Measurements from ENCODE around the gene CYP2A13.
"Not testable (repeated sequence)": the region's sequence is repeated elsewhere in the genome, so short reads cannot be mapped to it uniquely, and the experiment has no call there.

Gene CYP2A13

DNA sequence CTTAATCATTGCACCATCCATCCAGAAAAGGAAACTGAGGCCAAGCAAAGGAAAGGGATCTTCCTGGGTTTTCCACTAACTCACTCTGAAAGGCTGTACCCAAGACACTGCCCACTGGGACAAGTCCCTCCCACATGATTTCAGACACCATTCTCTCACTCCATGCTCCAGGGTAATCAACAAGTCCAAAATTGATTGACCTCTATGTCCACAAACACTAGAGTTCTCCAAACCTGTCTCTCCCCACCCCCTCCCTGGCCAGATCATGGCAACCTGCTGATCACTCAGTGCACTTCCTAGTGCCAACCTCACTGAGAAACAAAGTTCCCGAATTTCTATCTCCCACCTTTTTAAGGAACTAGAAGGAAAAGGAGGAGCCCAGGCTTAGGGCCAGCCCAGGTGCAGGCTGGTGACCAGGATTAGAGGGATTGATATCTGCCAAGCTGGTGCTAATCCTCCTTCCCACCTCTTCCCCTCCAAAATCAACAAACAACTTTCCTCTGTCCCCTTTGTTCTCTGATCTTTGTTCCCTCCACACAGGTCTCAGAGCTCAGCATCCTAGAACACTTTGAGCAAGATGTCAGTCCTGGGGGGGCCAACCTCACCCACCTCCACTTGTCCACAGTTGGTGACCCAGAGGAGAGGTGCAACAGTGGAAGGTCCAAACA is 2.4 kb upstream of the CYP2A13 start:
- TF ChIP-seq, protein P1, sequence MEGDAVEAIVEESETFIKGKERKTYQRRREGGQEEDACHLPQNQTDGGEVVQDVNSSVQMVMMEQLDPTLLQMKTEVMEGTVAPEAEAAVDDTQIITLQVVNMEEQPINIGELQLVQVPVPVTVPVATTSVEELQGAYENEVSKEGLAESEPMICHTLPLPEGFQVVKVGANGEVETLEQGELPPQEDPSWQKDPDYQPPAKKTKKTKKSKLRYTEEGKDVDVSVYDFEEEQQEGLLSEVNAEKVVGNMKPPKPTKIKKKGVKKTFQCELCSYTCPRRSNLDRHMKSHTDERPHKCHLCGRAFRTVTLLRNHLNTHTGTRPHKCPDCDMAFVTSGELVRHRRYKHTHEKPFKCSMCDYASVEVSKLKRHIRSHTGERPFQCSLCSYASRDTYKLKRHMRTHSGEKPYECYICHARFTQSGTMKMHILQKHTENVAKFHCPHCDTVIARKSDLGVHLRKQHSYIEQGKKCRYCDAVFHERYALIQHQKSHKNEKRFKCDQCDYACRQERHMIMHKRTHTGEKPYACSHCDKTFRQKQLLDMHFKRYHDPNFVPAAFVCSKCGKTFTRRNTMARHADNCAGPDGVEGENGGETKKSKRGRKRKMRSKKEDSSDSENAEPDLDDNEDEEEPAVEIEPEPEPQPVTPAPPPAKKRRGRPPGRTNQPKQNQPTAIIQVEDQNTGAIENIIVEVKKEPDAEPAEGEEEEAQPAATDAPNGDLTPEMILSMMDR (conservative IDR thresholded peaks at IDR 0.05) = no peak
- TF ChIP-seq ZFX (IDR thresholded peaks at IDR 0.05) = no peak
- H3K27ac ChIP-seq = no peak overlapping the region

DNA sequence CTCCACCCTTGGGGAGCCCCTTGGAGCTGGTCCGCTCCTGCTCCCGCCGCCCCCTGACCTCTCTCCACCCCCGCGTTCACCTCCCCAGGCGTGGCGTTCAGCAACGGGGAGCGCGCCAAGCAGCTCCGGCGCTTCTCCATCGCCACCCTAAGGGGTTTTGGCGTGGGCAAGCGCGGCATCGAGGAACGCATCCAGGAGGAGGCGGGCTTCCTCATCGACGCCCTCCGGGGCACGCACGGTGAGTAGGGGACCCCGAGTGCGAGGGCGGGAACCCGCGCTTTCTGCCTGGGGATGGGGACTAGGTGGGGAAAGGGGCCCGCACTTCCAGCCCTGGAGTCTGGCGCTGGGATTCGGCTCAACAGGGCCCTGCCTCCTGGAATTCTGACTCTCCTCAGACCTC is 1.7 kb downstream of the CYP2A13 start:
- TF ChIP-seq, protein P1 (conservative IDR thresholded peaks at IDR 0.05) = no peak
- no peak for TF ChIP-seq ZFX (IDR thresholded peaks at IDR 0.05)
- H3K27ac ChIP-seq = no peak overlapping the region

DNA sequence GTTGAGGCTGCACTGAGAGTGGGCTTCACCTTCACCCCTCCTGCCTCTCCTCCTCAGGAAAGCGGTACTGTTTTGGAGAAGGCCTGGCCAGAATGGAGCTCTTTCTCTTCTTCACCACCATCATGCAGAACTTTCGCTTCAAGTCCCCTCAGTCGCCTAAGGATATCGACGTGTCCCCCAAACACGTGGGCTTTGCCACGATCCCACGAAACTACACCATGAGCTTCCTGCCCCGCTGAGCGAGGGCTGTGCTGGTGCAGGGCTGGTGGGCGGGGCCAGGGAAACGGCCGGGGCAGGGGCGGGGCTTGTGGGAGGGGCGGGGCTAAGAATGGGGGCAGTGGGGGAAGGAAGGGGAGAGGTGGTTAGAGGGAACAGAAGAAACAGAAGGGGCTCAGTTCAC is 7.5 kb downstream of the CYP2A13 start:
- no peak for TF ChIP-seq ZFX (IDR thresholded peaks at IDR 0.05)
- TF ChIP-seq, protein P1 (conservative IDR thresholded peaks at IDR 0.05) = no peak
- no peak overlapping the region for H3K27ac ChIP-seq

DNA sequence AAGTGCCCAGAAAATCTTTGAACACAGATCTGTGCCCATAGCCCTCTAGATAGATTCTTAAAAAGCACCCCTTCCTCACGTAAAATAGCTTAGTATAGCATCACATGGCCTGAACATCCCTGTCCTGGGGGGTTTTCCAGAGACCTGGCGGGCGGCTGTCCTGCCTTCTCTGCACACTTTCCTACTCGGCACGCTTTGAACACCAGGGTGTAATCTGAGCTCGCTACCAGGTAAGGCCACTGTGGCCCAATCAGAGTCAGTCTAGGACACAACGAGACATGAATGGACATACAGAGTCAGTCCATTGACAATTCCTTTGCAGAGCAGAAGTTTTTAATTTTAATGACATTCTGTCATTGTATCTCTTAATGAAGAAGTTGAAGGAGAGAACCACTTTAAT is 8.1 kb downstream of the CYP2A13 start:
- no peak for TF ChIP-seq ZFX (IDR thresholded peaks at IDR 0.05)
- TF ChIP-seq, protein P1 (conservative IDR thresholded peaks at IDR 0.05) = no peak
- no peak overlapping the region for H3K27ac ChIP-seq

DNA sequence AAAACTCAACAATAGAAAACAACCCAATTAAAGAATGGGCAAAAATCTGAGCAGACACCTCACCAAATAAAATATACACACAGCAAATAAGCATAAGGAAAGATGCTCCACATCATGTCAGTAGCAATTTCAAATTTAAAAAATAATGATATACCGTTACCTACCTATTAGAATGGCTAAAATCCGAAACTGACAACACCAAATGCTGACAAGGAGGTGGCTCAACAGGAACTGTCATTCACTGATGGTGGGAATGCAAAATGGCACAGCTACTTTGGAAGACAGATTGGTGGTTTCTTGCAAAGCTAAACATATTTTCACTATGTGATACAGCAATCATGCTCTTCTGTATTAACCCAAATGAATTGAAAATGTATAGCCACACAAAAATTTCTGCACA is 9.1 kb downstream of the CYP2A13 start:
- no peak overlapping the region for H3K27ac ChIP-seq
- TF ChIP-seq, protein P1 (conservative IDR thresholded peaks at IDR 0.05) = no peak
- TF ChIP-seq ZFX (IDR thresholded peaks at IDR 0.05) = no peak

DNA sequence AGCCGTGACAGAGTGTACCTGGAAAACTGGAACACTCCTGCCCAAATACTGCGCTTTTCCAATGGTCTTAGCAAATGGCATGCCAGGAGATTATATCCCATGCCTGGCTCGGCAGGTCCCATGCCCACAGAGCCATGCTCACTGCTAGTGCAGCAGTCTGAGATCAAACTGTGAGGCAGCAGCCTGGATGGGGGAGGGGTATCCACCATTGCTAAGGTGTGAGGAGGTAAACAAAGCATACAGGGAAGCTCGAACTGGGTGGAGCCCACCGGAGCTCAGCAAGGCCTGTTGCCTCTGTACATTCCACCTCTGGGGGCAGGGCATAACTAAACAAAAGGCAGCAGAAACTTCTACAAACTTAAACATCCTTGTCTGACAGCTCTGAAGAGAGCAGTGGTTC is 10.5 kb downstream of the CYP2A13 start:
- H3K27ac ChIP-seq = no peak overlapping the region
- TF ChIP-seq ZFX (IDR thresholded peaks at IDR 0.05) = no peak
- TF ChIP-seq, protein P1 (conservative IDR thresholded peaks at IDR 0.05) = no peak

DNA sequence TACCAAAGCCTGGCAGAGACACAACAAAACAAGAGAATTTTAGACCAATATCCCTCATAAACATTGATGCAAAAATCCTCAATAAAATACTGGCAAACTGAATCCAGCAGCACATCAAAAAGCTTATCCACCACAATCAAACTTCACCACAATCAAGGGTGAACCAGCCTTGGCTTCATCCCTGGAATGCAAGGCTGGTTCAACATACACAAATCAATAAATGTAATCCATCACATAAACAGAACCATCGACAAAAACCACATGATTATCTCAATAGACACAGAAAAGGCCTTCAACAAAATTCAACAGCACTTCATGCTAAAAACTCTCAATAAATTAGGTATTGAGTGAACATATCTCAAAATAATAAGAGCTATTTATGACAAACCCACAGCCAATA is 14.0 kb downstream of the CYP2A13 start:
- not testable (repeated sequence) for H3K27ac ChIP-seq

DNA sequence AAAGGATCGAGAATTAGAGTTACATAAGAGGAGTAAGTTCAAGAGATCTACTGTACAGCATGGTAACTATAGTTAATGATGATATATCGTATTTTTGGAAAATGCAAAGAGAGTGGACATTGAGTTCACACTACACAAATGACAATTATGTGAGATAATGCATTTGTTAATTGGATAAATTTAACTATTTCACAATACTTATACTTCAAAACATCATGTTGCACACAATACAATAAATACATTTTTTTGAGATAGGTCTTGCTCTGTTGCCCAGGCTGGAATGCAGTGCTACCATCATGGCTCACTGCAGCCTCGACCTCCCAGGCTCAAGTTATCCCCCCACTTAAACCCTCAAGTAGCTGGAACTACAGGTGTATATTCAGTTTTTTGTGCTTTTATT is 17.9 kb downstream of the CYP2A13 start:
- TF ChIP-seq ZFX (IDR thresholded peaks at IDR 0.05) = no peak
- TF ChIP-seq, protein P1 (conservative IDR thresholded peaks at IDR 0.05) = no peak

More for the DNA sequence above, 17.9 kb downstream of the CYP2A13 start:
- no peak overlapping the region for H3K27ac ChIP-seq
